Measurements from ENCODE around the gene CLSTN3.

- no peak for TF ChIP-seq CTCF (IDR thresholded peaks at IDR 0.05)
- no peak for TF ChIP-seq POLR2AphosphoS5 (IDR thresholded peaks at IDR 0.05)
Observed at GRCh38 chr12:7175493-7175892, 45.3 kb downstream of the CLSTN3 start.
